Measurements from ENCODE around the gene ABI3BP.

- TF ChIP-seq POLR2AphosphoS5 (IDR thresholded peaks at IDR 0.05; ENCODE audit: low read depth) = no peak
- no peak for TF ChIP-seq EZH2 (IDR thresholded peaks at IDR 0.05; ENCODE audit: low read depth, unreplicated experiment)
- no peak for TF ChIP-seq ZNF114 (CRISPR knock-in tag; IDR thresholded peaks at IDR 0.05)
- no peak for TF ChIP-seq CTCF (conservative IDR thresholded peaks at IDR 0.05; ENCODE audit: low read depth in 2 of 2)
- no peak for TF ChIP-seq CREB1 (CRISPR knock-in tag; IDR thresholded peaks at IDR 0.05; ENCODE audit: low read depth)
- no peak for TF ChIP-seq NANOG (IDR thresholded peaks at IDR 0.05; ENCODE audit: borderline replicate concordance)
- no peak for TF ChIP-seq REST (IDR thresholded peaks at IDR 0.05; ENCODE audit: unreplicated experiment)
- TF ChIP-seq ETS1 (IDR thresholded peaks at IDR 0.05) = no peak
- TF ChIP-seq ZNF331 (CRISPR knock-in tag; IDR thresholded peaks at IDR 0.05; ENCODE audit: low read depth) = no peak
- no peak for TF ChIP-seq EZH2phosphoT487 (IDR thresholded peaks at IDR 0.05; ENCODE audit: unreplicated experiment)
- no peak for TF ChIP-seq JUNB (IDR thresholded peaks at IDR 0.05; ENCODE audit: unreplicated experiment)
- TF ChIP-seq STAT1 (IDR thresholded peaks at IDR 0.05; ENCODE audit: unreplicated experiment) = no peak
These were observed 92.4 kb downstream of the ABI3BP start for GRCh38 chr3:100900671-100901335.

Data from GM23338 (cell line).